ENCODE measurements around the gene GAREM1.

GAREM1 gene

DNA sequence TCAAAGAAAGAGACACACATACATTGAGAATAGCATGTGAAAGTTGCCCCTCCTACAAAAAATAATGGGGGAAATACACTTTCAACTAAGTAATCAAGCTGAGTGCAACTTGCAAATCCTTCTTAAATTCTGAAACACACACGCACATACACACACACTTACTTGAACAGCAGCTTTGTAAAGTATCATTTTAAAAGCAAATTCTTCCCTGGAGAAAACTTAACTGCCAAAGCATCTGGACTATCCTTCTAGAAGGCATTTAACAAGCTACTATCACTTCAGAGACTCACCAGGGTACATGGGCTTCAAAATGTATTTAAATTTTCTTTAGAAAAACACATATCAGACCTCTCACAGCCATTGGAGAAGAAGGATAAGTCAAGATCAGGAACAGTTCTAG lies 15.3 kb downstream of the GAREM1 start:
- DNase-seq = no peak

GRCh38 chr18:32454593-32454992 lies 16.1 kb downstream of the GAREM1 start:
- no peak for DNase-seq

- DNase-seq = no peak
Measured at GRCh38 chr18:32450874-32451273, 19.8 kb downstream of the GAREM1 start.

DNA sequence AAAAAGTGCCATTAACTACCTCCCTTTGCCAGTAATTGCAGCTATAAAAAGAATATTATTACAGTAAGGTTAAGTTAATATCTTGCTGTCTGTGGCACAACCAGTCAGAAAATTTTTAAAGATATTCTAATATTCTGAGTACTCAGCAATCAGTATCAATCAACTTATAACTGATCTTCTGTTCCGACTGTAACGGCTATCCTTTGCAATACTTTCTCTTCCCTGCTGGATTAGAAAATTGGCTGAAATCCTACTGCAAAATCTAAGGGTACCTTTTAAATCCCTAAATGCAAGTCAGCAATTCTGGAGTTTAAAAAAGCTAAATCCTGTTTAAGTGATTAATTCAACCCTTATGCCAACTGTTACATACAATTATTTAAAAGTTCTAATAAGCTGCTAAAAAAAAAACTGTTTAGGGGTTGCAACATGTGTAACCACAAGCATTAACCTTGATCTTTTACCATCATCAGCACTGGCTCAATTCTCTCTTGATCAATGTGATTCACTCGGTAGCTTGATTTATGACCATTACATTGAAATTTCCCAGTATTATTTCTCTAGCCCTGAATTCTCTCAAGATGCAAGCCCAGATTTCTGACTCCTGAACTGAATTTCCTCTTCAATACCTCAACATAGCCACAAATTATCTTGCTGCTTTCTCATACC lies 20.5 kb downstream of the GAREM1 start:
- DNase-seq = no peak

- no peak for DNase-seq
Measured at GRCh38 chr18:32446780-32447179, 23.9 kb downstream of the GAREM1 start.

GRCh38 chr18:32445846-32446245 lies 24.8 kb downstream of the GAREM1 start:
- DNase-seq = no peak

- DNase-seq = no peak
Measured at GRCh38 chr18:32443706-32444215, 26.9 kb downstream of the GAREM1 start.

GRCh38 chr18:32443033-32443705 lies 27.5 kb downstream of the GAREM1 start:
- DNase-seq = no peak

DNA sequence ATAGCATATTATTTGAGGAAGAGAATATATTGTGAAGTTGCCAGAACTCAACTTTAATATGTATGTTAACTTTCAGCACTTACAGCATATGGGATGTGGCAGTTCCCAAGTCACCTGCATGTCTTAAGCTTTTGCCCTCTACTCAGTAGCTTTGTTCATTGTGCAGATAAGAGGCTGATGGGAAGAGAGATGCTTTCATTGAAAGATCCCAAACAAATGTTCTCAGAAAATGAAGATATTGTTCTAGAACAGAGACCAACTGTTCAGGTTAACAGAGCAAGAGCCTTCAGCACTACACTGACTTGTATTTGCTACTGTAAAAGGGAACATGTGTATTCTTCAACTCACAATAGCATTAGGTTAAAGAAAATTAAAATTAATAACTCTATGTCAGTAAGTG lies 28.1 kb downstream of the GAREM1 start:
- DNase-seq = no peak

DNA sequence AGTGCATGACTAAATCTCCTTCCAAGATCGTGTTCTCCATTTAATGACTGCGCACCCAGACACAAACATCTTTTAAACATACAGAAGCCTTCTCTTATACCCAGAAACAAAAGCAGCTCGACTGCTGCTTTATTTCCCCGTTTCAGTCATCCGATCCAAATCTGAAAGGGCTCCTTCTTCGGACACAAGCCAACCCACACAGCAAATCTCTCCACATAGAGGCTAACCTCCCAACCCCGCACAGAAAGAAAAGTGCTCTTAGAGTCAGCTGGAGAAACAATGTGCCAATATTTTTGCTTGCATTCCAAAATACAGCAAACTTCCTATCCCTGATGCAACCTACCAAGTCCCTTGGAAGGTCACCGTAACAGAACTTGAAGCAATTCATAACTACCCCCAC lies 29.1 kb downstream of the GAREM1 start:
- no peak for DNase-seq

GRCh38 chr18:32440518-32440917 lies 30.2 kb downstream of the GAREM1 start:
- no peak for DNase-seq

DNA sequence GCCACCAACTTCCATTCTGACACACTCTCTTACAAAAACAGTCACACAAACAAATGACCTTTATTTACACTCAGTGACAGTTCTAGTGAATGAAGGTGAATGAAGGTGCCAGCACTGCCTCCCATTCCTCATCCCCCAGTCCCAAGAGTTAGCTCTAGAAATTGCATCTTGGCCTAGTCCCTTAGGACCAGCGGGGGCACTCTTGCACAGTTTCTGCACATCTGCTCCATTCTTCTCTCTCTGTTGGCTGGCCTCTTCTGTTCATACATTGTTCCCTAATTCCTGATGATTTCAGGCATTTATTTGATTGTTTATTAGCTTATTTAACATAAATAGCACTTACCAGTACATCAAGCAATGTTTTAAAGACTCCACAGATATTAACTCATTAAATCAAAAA lies 30.9 kb downstream of the GAREM1 start:
- DNase-seq = no peak

- DNase-seq = no peak
Measured at GRCh38 chr18:32439241-32439640, 31.4 kb downstream of the GAREM1 start.

- no peak for DNase-seq
Measured at GRCh38 chr18:32438173-32438572, 32.5 kb downstream of the GAREM1 start.

- no peak for DNase-seq
Measured at GRCh38 chr18:32437100-32437834, 33.4 kb downstream of the GAREM1 start.

DNA sequence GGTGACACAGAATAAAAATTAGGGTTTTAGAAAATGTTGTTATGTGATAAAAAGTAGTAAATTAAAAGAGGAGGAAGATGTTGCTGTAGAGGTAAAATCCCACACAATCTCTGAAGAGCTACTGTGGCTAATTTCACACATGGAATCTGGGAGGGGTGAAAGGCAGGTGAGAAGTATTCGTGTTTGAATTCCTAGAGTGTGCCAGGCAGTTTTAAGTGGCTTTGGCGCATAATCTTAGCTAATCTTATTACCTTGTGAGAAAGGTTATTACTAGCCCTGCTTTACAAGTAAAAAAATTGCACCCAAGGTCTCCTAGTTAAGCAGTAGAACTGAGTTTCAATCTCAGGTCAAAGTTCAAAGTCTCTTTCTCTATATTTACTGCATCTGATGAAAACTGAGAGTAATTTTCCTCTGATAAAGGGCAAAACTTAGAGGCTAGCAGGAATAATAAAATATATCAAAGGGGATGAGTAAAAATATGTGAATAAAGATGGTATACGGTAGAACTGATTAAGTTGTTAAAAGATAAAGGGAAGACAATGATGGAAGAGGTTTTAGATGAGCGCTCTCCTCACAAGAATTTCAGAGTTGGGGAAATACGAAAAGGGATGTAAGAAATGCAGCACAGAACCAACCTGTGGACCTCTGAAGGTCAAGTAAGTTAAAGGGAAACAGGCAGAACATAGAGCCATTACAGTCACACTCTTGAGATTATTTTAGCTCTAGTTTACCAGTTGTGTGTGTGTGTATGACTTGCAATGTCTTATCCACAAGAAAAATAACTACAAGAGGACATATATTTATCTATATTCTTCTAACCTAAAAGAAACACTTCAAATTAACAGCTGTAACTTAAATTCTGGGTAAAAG lies 34.8 kb downstream of the GAREM1 start:
- DNase-seq = no peak

DNA sequence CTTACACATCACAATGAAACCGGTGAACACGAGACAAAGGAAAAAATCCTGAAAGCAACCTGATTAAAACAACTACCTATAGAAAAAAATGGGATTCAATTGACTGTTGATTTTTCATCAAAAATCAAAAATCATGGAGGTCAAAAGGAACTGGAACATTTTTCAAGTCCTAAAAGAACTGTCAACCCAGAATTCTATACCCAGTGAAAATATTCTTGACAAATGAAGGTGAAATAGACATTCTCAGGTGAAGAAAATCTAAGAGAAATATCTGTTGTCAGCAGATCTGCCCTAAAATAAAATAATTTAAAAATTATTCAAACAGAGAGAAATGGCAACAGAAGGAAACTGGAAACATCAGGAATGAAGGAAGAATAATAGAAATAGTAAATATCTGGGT lies 38.9 kb downstream of the GAREM1 start:
- DNase-seq = no peak

- DNase-seq = no peak
Measured at GRCh38 chr18:32429402-32429801, 41.3 kb downstream of the GAREM1 start.

DNA sequence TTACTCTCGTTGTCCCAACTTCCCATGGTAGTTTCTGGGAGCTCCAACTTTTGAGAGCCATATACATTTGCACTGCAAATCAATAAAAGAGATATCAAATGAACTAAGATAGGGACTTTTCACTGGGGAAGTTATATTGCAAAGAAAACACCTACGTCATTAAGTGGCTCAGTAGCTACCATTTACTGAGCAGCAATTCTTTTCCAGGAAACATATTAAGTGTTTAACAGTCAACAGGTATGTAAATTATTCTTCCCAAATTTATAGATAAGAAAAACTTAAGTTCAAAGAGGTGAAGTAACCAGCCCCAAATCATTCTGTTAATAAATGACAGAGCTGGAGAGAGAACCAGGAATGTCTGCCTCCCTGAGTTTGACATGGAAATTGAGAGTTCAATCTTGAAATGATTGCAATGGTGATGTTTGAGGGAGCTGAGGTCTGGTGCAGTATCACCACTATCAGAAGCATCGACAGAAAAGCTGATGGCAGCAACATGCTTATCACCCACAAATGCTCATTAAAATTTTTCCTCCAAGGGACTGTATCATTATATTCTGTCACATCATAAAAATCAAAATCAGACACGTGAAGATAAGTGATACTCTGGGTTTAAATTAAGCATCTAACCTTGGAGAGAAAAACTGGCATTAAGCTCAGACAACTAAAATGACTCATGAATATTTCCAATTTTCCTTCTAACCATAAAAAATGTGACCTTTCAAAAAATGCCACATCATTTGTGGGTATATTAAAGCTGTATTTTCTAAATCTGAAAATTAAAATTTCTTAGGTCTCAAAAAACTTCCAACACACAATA lies 43.4 kb downstream of the GAREM1 start:
- DNase-seq = no peak

- no peak for DNase-seq
Measured at GRCh38 chr18:32425466-32425865, 45.2 kb downstream of the GAREM1 start.

GRCh38 chr18:32424696-32425095 lies 46.0 kb downstream of the GAREM1 start:
- DNase-seq = no peak

Data from retina (tissue), 1 donor.